SK-N-SH (cell line): ENCODE data around the gene MRC1. TPM values are rescaled to one million over a fixed set of nuclear protein-coding genes. Genes with fewer than 3 reads are reported as not detected.

ENCODE experiments used
- CTCF ChIA-PET: fragments of 300-600, 350-600 bp; formaldehyde crosslinking; extraction: SDS; loops from one replicate; lab custom pipeline; 2021; lab: Yijun Ruan, JAX
- POLR2A ChIA-PET: fragments of 350-600 bp; sonication (Branson Sonifier 250); formaldehyde crosslinking; extraction: SDS; loops from one replicate; lab custom pipeline; 2020; ENCODE audit warnings: antibody characterized with exemption, inconsistent platforms; lab: Yijun Ruan, JAX
- DNase-seq: peaks from one replicate; pipeline ENCODE4 v3.0.0; 2012
- H2AFZ ChIP-seq: fragments of 200-600 bp; sonication (generic); 2 replicates; pipeline ENCODE4 v1.8.1; 2016; ENCODE audit warnings: antibody characterized with exemption, mild to moderate bottlenecking, low read depth
- H3F3A ChIP-seq: fragments of 200-600 bp; sonication (generic); replicated peaks from 2 replicates; pipeline ENCODE3; 2016; ENCODE audit warnings: antibody characterized with exemption, mild to moderate bottlenecking; ENCODE audit not compliant: insufficient read depth
- H3K27ac ChIP-seq, 2 experiments: fragments of 200-500 bp in 1 of 2; fragments of 200-600 bp in 1 of 2; sonication (Bioruptor generic) in 1 of 2; sonication (generic), shearing (Covaris generic) in 1 of 2; 2 replicates each; pipeline versions ENCODE4 v1.5.1 to v1.6.1; 2014 to 2016; ENCODE audit warnings: low read depth in 2 of 2, inconsistent platforms in 1 of 2, low read length in 1 of 2, mild to moderate bottlenecking in 1 of 2, mixed read lengths in 1 of 2
- H3K27me3 ChIP-seq: fragments of 200-600 bp; sonication (generic), shearing (Covaris generic); 2 replicates; pipeline ENCODE4 v1.6.1; 2016; ENCODE audit warnings: mixed run types; ENCODE audit not compliant: insufficient read depth
- H3K36me3 ChIP-seq, 2 experiments: fragments of 200-500 bp in 1 of 2; fragments of 200-600 bp in 1 of 2; sonication (Bioruptor generic) in 1 of 2; sonication (generic) in 1 of 2; replicated peaks in 1 of 2; 2 replicates each; pipeline versions ENCODE3 to v1.5.1; 2014 to 2016; ENCODE audit warnings: low read length in 1 of 2, mild to moderate bottlenecking in 1 of 2; ENCODE audit not compliant: insufficient read depth in 2 of 2, control insufficient read depth in 1 of 2
- H3K4me1 ChIP-seq, 2 experiments: fragments of 200-500 bp in 1 of 2; fragments of 200-600 bp in 1 of 2; sonication (Bioruptor generic) in 1 of 2; sonication (generic), shearing (Covaris generic) in 1 of 2; 2 replicates each; pipeline versions ENCODE4 v1.5.1 to v1.6.1; 2014 to 2016; ENCODE audit warnings: low read depth in 1 of 2, low read length in 1 of 2, mixed run types in 1 of 2; ENCODE audit not compliant: insufficient read depth in 2 of 2, control insufficient read depth in 1 of 2
- H3K4me2 ChIP-seq: fragments of 200-600 bp; sonication (generic), shearing (Covaris generic); 2 replicates; pipeline ENCODE4 v1.6.1; 2017; ENCODE audit warnings: mixed run types
- H3K4me3 ChIP-seq, 2 experiments: fragments of 200-500 bp in 1 of 2; fragments of 200-600 bp in 1 of 2; sonication (Bioruptor generic) in 1 of 2; sonication (generic), shearing (Covaris generic) in 1 of 2; 2 replicates each; pipeline versions ENCODE4 v1.5.1 to v1.8.1; 2014 to 2016; ENCODE audit warnings: low read depth in 2 of 2, inconsistent platforms in 1 of 2, low read length in 1 of 2, mild to moderate bottlenecking in 1 of 2, mixed read lengths in 1 of 2, moderate library complexity in 1 of 2
- H3K79me2 ChIP-seq: fragments of 200-600 bp; sonication (generic); 2 replicates; pipeline ENCODE4 v1.8.1; 2017; ENCODE audit warnings: mild to moderate bottlenecking; ENCODE audit not compliant: insufficient read depth
- H3K9ac ChIP-seq: fragments of 200-600 bp; sonication (generic); 2 replicates; pipeline ENCODE4 v1.6.1; 2017; ENCODE audit warnings: mixed run types
- H3K9me2 ChIP-seq: fragments of 200-600 bp; sonication (generic); 2 replicates; pipeline ENCODE4 v1.6.1; 2017; ENCODE audit warnings: mixed run types
- H3K9me3 ChIP-seq: fragments of 200-600 bp; sonication (generic); 2 replicates; pipeline ENCODE4 v1.6.1; 2017; ENCODE audit warnings: mixed run types, mild to moderate bottlenecking, moderate library complexity
- H4K20me1 ChIP-seq: fragments of 200-600 bp; sonication (generic); 2 replicates; pipeline ENCODE4 v1.6.1; 2017; ENCODE audit warnings: mild to moderate bottlenecking, mixed run types; ENCODE audit not compliant: insufficient read depth
- CHD2 ChIP-seq: fragments of 150-350 bp; IDR thresholded peaks from 2 replicates; pipeline ENCODE4 v1.6.1; 2018; ENCODE audit warnings: low read length; ENCODE audit not compliant: partially characterized antibody
- ELF1 ChIP-seq: IDR thresholded peaks from 2 replicates; pipeline ENCODE4 v1.4.0; 2012
- EP300 ChIP-seq, 2 experiments: IDR thresholded peaks; 2 replicates each; pipeline versions ENCODE4 v1.4.0 to v1.6.1; 2012; ENCODE audit warnings: borderline replicate concordance in 1 of 2, low read depth in 1 of 2, low read length in 1 of 2
- EZH2phosphoT487 ChIP-seq: fragments of 200-600 bp; sonication (generic); IDR thresholded peaks from 2 replicates; pipeline ENCODE4 v1.6.1; 2017; ENCODE audit warnings: low read depth, mixed run types, mild to moderate bottlenecking, antibody characterized with exemption, moderate library complexity, borderline replicate concordance
- FOSL2 ChIP-seq: IDR thresholded peaks from 2 replicates; pipeline ENCODE4 v1.4.0; 2012; ENCODE audit warnings: low read depth, mild to moderate bottlenecking, moderate library complexity, borderline replicate concordance
- FOXJ3 ChIP-seq: sonication (generic); formaldehyde crosslinking; IDR thresholded peaks from 2 replicates; pipeline ENCODE4 v1.5.1; 2020; ENCODE audit warnings: mild to moderate bottlenecking, missing genetic modification reagents
- FOXM1 ChIP-seq: IDR thresholded peaks from 2 replicates; pipeline ENCODE4 v1.4.0; 2012; ENCODE audit warnings: low read depth, mild to moderate bottlenecking
- GABPA ChIP-seq: IDR thresholded peaks from 2 replicates; pipeline ENCODE4 v1.4.0; 2012; ENCODE audit warnings: low read depth, mild to moderate bottlenecking
- JUND ChIP-seq: IDR thresholded peaks from 2 replicates; pipeline ENCODE4 v1.4.0; 2012
- MAX ChIP-seq: IDR thresholded peaks from 2 replicates; pipeline ENCODE4 v1.4.0; 2012; ENCODE audit warnings: low read depth
- NRF1 ChIP-seq: IDR thresholded peaks from 2 replicates; pipeline ENCODE4 v1.6.1; 2012; ENCODE audit warnings: low read depth, mild to moderate bottlenecking, low read length
- RAD21 ChIP-seq: IDR thresholded peaks from 2 replicates; pipeline ENCODE4 v1.6.1; 2012; ENCODE audit warnings: mild to moderate bottlenecking, low read length
- RCOR1 ChIP-seq: fragments of 150-350 bp; IDR thresholded peaks from 2 replicates; pipeline ENCODE4 v1.6.1; 2017; ENCODE audit warnings: antibody characterized with exemption, low read length
- REST ChIP-seq: IDR thresholded peaks from 2 replicates; pipeline ENCODE4 v1.6.1; 2012; ENCODE audit warnings: mild to moderate bottlenecking, low read depth, low read length, moderate library complexity
- RFX5 ChIP-seq: IDR thresholded peaks from 2 replicates; pipeline ENCODE4 v1.6.1; 2012; ENCODE audit warnings: mild to moderate bottlenecking, improper control_type of control experiment, low read length
- SMC3 ChIP-seq: IDR thresholded peaks from 2 replicates; pipeline ENCODE4 v1.6.1; 2012; ENCODE audit warnings: low read depth, low read length, improper control_type of control experiment
- TCF12 ChIP-seq: IDR thresholded peaks from 2 replicates; pipeline ENCODE4 v1.4.0; 2012
- USF1 ChIP-seq: IDR thresholded peaks from 2 replicates; pipeline ENCODE4 v1.4.0; 2012; ENCODE audit warnings: low read depth, borderline replicate concordance
- WGBS: methylation state at CpG from one replicate; pipeline ENCODE4 v1.1.6; 2017; ENCODE audit warnings: low lambda C conversion rate; 5-methylcytosine and 5-hydroxymethylcytosine counted together
- polyA plus RNA-seq, 3 experiments: library from polyadenylated mRNA; depleted of rRNA; stranded (reverse); fragments of >200 nt; gene quantifications; 2 replicates each; pipeline ENCODE4 v1.2.3, GENCODE V29; 2012
- TF ChIP-seq, protein P1 (sequence below): IDR thresholded peaks from 2 replicates; pipeline ENCODE4; 2012
- TF ChIP-seq, protein P2 (sequence below): fragments of 150-350 bp; IDR thresholded peaks from 2 replicates; pipeline ENCODE4 v1.6.1; 2016; ENCODE audit warnings: mild to moderate bottlenecking, low read depth, low read length
- TF ChIP-seq, protein P3 (sequence below): fragments of 200-600 bp; sonication (generic); IDR thresholded peaks from 2 replicates; pipeline ENCODE4 v1.6.1; 2017; ENCODE audit warnings: antibody characterized with exemption, mild to moderate bottlenecking, moderate library complexity

The MRC1 gene
- polyA plus RNA-seq, 1 of the 3 experiments (the other 2 are of a cell fraction): not detected

DNA sequence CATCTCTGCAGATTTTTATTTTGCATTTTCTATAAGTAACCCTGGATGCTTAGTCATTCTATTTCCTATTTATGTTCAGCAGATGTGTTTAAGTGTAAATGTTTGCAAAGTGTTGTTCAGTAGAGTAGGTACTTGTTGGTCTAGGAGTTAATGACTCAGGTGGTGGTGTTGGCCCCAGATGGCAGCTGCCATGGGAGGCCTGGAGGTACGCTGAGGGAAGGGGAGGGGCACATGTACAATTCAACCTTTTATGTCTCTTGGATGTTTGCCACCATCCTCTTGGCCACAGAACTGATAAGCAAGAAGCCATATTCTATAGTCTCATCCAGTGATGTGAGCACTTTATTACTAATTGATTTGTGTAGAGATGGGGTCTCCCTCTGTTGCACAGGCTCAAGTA, 74.5 kb downstream of the MRC1 start:
- Histone ChIP-seq H2AFZ (no peak overlapping the region), H3K79me2 (no peaks in the 10 kb centered on the region), H3K27ac (no peak overlapping the region)
- CTCF ChIA-PET: no interaction called here
- TF ChIP-seq FOSL2 (no peak), RAD21 (no peak), CHD2 (no peak)
- TF ChIP-seq, all 33 proteins: peak for 0
- Histone ChIP-seq H3K9me3 (no peaks in the 10 kb centered on the region), H3K4me1 (no peaks in the 10 kb centered on the region), H3F3A (no peaks in the 10 kb centered on the region), H4K20me1 (no peaks in the 10 kb centered on the region), H3K4me3 (no peak overlapping the region), H3K36me3 (no peaks in the 10 kb centered on the region), H3K27me3 (no peaks in the 10 kb centered on the region), H3K9ac (no peak overlapping the region), H3K9me2 (no peaks in the 10 kb centered on the region), H3K4me2 (no peak overlapping the region)
- WGBS: 27% methylated on average over 1 of the region's 1 CpG
- POLR2A ChIA-PET: no interaction called here
- no peak for DNase-seq

DNA sequence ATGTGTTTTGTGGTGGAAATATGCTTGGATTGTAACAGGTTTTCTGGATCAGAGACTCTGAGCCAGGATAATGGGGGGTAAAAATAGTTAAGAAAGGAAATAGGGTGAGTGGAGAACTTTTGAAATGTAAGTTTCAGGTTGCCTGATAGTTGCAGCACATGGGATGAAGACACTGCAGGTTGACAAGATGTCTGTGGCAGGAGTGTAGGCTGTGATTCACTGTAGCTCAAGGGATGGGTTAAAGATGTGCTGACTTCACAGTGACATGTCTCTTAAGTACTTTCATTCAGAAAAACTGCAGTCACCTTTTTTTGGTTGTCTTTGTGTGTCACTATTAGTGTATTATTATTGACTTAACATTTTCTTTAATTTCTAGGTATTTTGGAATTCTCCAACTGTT, 79.0 kb downstream of the MRC1 start:
- Histone ChIP-seq H3K4me2 (no peak overlapping the region), H3K4me3 (no peak overlapping the region), H3K9me2 (no peaks in the 10 kb centered on the region), H3K27me3 (no peaks in the 10 kb centered on the region), H3F3A (no peaks in the 10 kb centered on the region), H3K27ac (no peak overlapping the region), H3K9ac (no peak overlapping the region), H3K79me2 (no peaks in the 10 kb centered on the region), H3K9me3 (no peaks in the 10 kb centered on the region), H4K20me1 (no peaks in the 10 kb centered on the region), H3K36me3 (no peaks in the 10 kb centered on the region), H2AFZ (no peak overlapping the region), H3K4me1 (no peaks in the 10 kb centered on the region)
- CTCF ChIA-PET: interaction anchor here (1.6 kb wide), 1 partner anchor 41 kb away, joined by 4 read pairs; no protein-coding TSS in a partner anchor
- POLR2A ChIA-PET: no interaction called here
- TF ChIP-seq, protein P1, sequence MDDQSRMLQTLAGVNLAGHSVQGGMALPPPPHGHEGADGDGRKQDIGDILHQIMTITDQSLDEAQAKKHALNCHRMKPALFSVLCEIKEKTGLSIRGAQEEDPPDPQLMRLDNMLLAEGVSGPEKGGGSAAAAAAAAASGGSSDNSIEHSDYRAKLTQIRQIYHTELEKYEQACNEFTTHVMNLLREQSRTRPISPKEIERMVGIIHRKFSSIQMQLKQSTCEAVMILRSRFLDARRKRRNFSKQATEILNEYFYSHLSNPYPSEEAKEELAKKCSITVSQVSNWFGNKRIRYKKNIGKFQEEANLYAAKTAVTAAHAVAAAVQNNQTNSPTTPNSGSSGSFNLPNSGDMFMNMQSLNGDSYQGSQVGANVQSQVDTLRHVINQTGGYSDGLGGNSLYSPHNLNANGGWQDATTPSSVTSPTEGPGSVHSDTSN: no peak
- no peak for TF ChIP-seq FOXM1
- TF ChIP-seq CHD2: no peak
- TF ChIP-seq TCF12: no peak
- no peak for TF ChIP-seq EP300 (IDR thresholded peaks at IDR 0.05; ENCODE audit: borderline replicate concordance in 1 of 2, low read depth in 1 of 2, low read length in 1 of 2)
- no peak for TF ChIP-seq FOXJ3 (CRISPR knock-in tag)
- no peak for TF ChIP-seq NRF1
- TF ChIP-seq, protein P2, sequence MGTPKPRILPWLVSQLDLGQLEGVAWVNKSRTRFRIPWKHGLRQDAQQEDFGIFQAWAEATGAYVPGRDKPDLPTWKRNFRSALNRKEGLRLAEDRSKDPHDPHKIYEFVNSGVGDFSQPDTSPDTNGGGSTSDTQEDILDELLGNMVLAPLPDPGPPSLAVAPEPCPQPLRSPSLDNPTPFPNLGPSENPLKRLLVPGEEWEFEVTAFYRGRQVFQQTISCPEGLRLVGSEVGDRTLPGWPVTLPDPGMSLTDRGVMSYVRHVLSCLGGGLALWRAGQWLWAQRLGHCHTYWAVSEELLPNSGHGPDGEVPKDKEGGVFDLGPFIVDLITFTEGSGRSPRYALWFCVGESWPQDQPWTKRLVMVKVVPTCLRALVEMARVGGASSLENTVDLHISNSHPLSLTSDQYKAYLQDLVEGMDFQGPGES: no peak
- TF ChIP-seq USF1: no peak
- no peak for TF ChIP-seq EZH2phosphoT487
- no peak for TF ChIP-seq REST
- TF ChIP-seq RFX5: no peak
- TF ChIP-seq RCOR1: no peak
- TF ChIP-seq SMC3: no peak
- TF ChIP-seq ELF1: no peak
- no peak for TF ChIP-seq GABPA
- TF ChIP-seq RAD21: no peak
- TF ChIP-seq, protein P3, sequence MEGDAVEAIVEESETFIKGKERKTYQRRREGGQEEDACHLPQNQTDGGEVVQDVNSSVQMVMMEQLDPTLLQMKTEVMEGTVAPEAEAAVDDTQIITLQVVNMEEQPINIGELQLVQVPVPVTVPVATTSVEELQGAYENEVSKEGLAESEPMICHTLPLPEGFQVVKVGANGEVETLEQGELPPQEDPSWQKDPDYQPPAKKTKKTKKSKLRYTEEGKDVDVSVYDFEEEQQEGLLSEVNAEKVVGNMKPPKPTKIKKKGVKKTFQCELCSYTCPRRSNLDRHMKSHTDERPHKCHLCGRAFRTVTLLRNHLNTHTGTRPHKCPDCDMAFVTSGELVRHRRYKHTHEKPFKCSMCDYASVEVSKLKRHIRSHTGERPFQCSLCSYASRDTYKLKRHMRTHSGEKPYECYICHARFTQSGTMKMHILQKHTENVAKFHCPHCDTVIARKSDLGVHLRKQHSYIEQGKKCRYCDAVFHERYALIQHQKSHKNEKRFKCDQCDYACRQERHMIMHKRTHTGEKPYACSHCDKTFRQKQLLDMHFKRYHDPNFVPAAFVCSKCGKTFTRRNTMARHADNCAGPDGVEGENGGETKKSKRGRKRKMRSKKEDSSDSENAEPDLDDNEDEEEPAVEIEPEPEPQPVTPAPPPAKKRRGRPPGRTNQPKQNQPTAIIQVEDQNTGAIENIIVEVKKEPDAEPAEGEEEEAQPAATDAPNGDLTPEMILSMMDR: no peak
- no peak for TF ChIP-seq JUND
- no peak for TF ChIP-seq MAX
- no peak for DNase-seq
